SK-N-MC (cell line): ENCODE data around the gene CELA3A.

Source experiments
- EZH2 ChIP-seq: fragments of 200-600 bp; sonication (generic); IDR thresholded peaks from one replicate; pipeline ENCODE4 v1.6.1; 2017; ENCODE audit warnings: antibody characterized with exemption
- FOXP2 ChIP-seq: optimal IDR thresholded peaks from 2 replicates; pipeline ENCODE3; 2011; ENCODE audit warnings: mild to moderate bottlenecking, moderate library complexity; ENCODE audit not compliant: insufficient read depth; ENCODE audit errors: extremely low read length, control extremely low read depth
- POLR2AphosphoS5 ChIP-seq: IDR thresholded peaks from 2 replicates; pipeline ENCODE4 v1.6.1; 2012; ENCODE audit warnings: mild to moderate bottlenecking, low read depth, low read length, borderline replicate concordance

DNA sequence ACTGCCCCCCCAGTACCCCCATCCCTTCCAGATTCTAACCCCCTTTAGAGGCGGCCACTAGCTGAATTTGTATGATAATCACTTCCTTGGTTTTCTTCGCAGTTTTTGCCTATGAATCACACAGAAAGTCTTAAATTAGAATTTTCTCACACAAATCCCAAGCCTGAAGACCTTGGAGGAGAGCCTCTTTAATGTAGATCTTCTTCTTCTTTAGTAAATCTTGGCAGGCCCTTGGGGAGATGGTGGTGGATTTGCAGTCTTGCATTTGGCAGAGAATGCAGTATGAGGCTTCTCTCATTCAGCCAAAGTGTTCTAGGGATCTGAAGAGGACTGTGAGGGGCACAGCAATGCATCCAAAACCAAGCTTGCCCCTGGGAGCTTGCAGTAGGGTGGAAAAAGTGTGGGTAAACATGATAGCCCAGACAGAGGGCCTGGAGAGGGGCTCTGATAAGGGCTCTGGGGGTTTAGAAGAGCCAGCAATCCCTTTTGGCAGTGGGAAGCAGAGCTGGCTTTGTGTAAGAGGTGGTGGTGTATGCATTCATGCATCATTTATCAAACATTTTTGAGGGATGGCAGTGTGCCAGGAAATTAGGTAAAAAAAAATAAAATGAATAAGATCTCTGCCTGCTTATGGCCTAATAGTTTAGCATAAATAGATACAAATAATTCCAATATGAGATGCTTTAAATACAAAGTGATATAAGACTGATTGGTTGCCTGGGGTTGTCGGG, 43.4 kb downstream of the CELA3A start:
- no peak for TF ChIP-seq POLR2AphosphoS5
- TF ChIP-seq EZH2: no peak
- no peak for TF ChIP-seq FOXP2
